Measurements from ENCODE around the gene LILRB3.
"Not testable (repeated sequence)": the region's sequence is repeated elsewhere in the genome, so short reads cannot be mapped to it uniquely, and the experiment has no call there.

Gene LILRB3

GRCh38 chr19:54211235-54211634 lies 11.6 kb downstream of the LILRB3 start:
- in situ Hi-C loops (cut with MboI; ENCODE audit: low sequenced_read_pairs): no loop called here

GRCh38 chr19:54209811-54210494 lies 12.9 kb downstream of the LILRB3 start:
- in situ Hi-C loops (cut with MboI; ENCODE audit: low sequenced_read_pairs): no loop called here

- in situ Hi-C loops (cut with MboI; ENCODE audit: low sequenced_read_pairs): no loop called here
Observed at GRCh38 chr19:54209058-54209810, 13.6 kb downstream of the LILRB3 start.

GRCh38 chr19:54208784-54209057 lies 14.1 kb downstream of the LILRB3 start:
- in situ Hi-C loops (cut with MboI; ENCODE audit: low sequenced_read_pairs): no loop called here

- in situ Hi-C loops (cut with MboI; ENCODE audit: low sequenced_read_pairs): no loop called here
Observed at GRCh38 chr19:54207983-54208783, 14.6 kb downstream of the LILRB3 start.

GRCh38 chr19:54207676-54207982 lies 15.2 kb downstream of the LILRB3 start:
- in situ Hi-C loops (cut with MboI; ENCODE audit: low sequenced_read_pairs): no loop called here

GRCh38 chr19:54207193-54207592 lies 15.6 kb downstream of the LILRB3 start:
- in situ Hi-C loops (cut with MboI; ENCODE audit: low sequenced_read_pairs): not testable (repeated sequence)

GRCh38 chr19:54206831-54207177 lies 16.0 kb downstream of the LILRB3 start:
- in situ Hi-C loops (cut with MboI; ENCODE audit: low sequenced_read_pairs): no loop called here

- in situ Hi-C loops (cut with MboI; ENCODE audit: low sequenced_read_pairs): no loop called here
Observed at GRCh38 chr19:54206030-54206830, 16.6 kb downstream of the LILRB3 start.

GRCh38 chr19:54204767-54205468 lies 17.9 kb downstream of the LILRB3 start:
- in situ Hi-C loops (cut with MboI; ENCODE audit: low sequenced_read_pairs): no loop called here

- in situ Hi-C loops (cut with MboI; ENCODE audit: low sequenced_read_pairs): no loop called here
Observed at GRCh38 chr19:54203151-54203611, 19.6 kb downstream of the LILRB3 start.

GRCh38 chr19:54201980-54202379 lies 20.8 kb downstream of the LILRB3 start:
- in situ Hi-C loops (cut with MboI; ENCODE audit: low sequenced_read_pairs): no loop called here

GRCh38 chr19:54201172-54201701 lies 21.6 kb downstream of the LILRB3 start:
- in situ Hi-C loops (cut with MboI; ENCODE audit: low sequenced_read_pairs): no loop called here

- in situ Hi-C loops (cut with MboI; ENCODE audit: low sequenced_read_pairs): no loop called here
Observed at GRCh38 chr19:54199401-54199800, 23.4 kb downstream of the LILRB3 start.

GRCh38 chr19:54197121-54197520 lies 25.7 kb downstream of the LILRB3 start:
- in situ Hi-C loops (cut with MboI; ENCODE audit: low sequenced_read_pairs): no loop called here

- in situ Hi-C loops (cut with MboI; ENCODE audit: low sequenced_read_pairs): no loop called here
Observed at GRCh38 chr19:54196536-54196935, 26.3 kb downstream of the LILRB3 start.

- in situ Hi-C loops (cut with MboI; ENCODE audit: low sequenced_read_pairs): not testable (repeated sequence)
Observed at GRCh38 chr19:54194463-54194862, 28.3 kb downstream of the LILRB3 start.

- in situ Hi-C loops (cut with MboI; ENCODE audit: low sequenced_read_pairs): no loop called here
Observed at GRCh38 chr19:54193011-54193410, 29.8 kb downstream of the LILRB3 start.

- in situ Hi-C loops (cut with MboI; ENCODE audit: low sequenced_read_pairs): no loop called here
Observed at GRCh38 chr19:54191811-54192453, 30.9 kb downstream of the LILRB3 start.
